ENCODE data around the gene IGLL5. TPM values are rescaled to one million over a fixed set of nuclear protein-coding genes. Genes with fewer than 3 reads are reported as not detected.

The IGLL5 gene
- polyA plus RNA-seq, 1 donor = 0.16 TPM

DNA sequence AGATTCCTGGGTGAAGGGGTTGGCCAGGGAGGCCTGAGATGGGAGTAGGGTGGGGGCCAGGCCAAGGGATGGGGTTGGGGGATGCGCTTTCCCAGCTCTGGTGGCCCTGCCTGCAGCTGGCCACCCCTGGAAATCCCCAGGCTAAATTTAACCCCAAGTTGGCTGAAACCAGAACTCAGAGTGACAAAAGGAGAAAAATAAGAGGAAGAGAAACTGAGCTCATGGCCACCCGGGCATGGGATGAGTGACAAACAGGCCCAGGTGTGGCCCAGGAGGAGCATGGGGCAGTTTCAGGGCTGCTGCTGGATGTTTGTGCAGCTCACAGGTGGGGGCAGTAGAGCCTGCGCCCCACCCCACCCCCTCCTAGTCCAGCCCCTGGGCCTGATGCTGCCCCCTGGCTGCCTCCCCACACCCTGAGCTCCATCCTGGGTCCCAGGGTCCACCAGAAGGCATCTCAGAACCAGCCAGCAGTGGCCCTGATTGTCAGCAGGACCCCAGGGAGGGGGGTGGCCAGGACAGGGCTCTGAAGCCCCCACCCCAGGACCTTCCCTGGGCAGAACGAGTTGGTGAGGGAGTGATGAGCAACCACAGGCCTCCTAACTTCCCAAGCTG lies 48.0 kb downstream of the IGLL5 start:
- WGBS (ENCODE audit: insufficient coverage, low lambda C conversion rate) = no CpG with 5 or more reads among the region's 4 CpGs
- H3K4me3 ChIP-seq (ENCODE audit: low read length) = no peak overlapping the region
- H3K4me1 ChIP-seq (ENCODE audit: control insufficient read depth, insufficient read depth, low read length) = no peaks in the 10 kb centered on the region
- no peaks in the 10 kb centered on the region for H3K9me3 ChIP-seq (ENCODE audit: control insufficient read depth, low read depth, low read length)
- no peaks in the 10 kb centered on the region for H3K36me3 ChIP-seq (ENCODE audit: control insufficient read depth, insufficient read depth, low read length)
- H3K27me3 ChIP-seq (ENCODE audit: control insufficient read depth, insufficient read depth, low read length) = no peaks in the 10 kb centered on the region
- no peak overlapping the region for H3K27ac ChIP-seq (ENCODE audit: low read length)
- no peak for DNase-seq

DNA sequence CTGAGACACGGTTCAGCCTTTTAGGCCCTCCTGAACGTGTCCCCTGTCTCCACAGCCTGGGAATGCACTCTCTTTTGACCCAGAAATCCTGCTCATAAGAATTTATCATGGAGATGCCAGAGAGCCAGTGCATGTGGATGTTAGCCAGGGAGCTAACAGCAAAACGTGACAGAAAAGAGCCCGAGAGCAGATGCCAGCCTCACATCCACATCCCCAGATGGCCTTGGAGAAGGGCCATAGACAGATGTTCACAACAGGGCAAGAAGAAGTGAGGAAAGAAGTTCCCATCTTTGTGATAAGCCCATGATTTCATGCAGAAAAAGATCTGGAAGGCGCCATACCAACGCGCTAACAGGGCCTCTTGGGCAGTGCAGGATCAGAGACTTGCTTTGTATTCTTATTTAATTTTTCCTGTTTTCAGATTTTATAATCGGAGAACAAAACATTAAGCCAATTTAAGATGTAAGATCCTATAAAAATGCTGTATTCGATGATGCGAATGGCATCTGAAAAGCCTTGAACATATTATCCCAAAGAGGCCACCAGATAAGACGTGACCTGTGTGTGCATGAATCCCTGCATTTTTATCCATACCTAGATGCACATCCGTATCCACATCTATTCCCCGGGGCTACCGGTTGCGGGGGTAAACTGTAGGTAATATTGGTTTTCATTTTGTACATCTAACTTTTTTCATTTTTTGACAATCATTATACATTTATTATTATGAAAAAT lies 48.7 kb downstream of the IGLL5 start:
- WGBS (ENCODE audit: insufficient coverage, low lambda C conversion rate) = 94% methylated on average over 3 of the region's 15 CpGs
- no peaks in the 10 kb centered on the region for H3K4me1 ChIP-seq (ENCODE audit: control insufficient read depth, insufficient read depth, low read length)
- H3K27me3 ChIP-seq (ENCODE audit: control insufficient read depth, insufficient read depth, low read length) = no peaks in the 10 kb centered on the region
- no peak overlapping the region for H3K4me3 ChIP-seq (ENCODE audit: low read length)
- no peaks in the 10 kb centered on the region for H3K36me3 ChIP-seq (ENCODE audit: control insufficient read depth, insufficient read depth, low read length)
- no peak overlapping the region for H3K27ac ChIP-seq (ENCODE audit: low read length)
- DNase-seq = no peak
- H3K9me3 ChIP-seq (ENCODE audit: control insufficient read depth, low read depth, low read length) = no peaks in the 10 kb centered on the region

DNA sequence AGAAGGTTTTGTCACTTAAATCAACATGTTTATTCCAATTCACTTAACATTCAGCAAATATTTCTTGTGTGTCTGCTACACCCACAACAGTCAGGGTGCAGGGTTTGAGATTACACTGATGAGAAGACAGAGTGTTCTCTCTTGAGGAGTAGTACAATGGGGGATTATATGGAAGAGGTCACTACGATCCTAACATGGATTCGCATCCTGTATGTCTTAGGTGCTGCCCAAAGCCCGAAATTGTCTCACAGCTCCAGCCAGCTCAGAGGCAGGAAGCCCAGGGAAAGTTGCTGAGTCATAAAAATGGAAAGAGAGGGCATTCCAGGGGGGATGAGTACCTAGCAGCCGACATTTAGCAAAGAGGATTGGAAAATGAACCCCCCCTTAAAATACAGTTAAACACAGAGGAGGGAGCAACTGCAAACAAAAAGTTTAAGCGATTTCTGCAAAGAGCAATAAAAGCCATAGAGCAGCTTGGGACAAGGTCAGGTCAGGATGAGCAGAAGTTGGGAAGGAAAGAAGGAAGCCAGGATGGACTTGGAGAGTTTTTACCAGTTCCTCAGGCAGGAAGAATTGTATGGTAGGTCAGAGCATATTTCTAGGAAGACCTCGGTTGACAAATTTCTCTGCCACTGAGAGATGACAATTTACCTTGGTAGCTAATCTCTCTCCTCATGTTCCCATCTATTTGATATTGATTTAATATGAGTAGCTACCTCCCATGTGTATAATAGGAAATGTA lies 49.5 kb downstream of the IGLL5 start:
- WGBS (ENCODE audit: insufficient coverage, low lambda C conversion rate) = 17% methylated on average over 1 of the region's 6 CpGs
- DNase-seq = no peak
- H3K27me3 ChIP-seq (ENCODE audit: control insufficient read depth, insufficient read depth, low read length) = no peaks in the 10 kb centered on the region
- H3K4me1 ChIP-seq (ENCODE audit: control insufficient read depth, insufficient read depth, low read length) = no peaks in the 10 kb centered on the region
- H3K4me3 ChIP-seq (ENCODE audit: low read length) = no peak overlapping the region
- H3K9me3 ChIP-seq (ENCODE audit: control insufficient read depth, low read depth, low read length) = no peaks in the 10 kb centered on the region
- no peaks in the 10 kb centered on the region for H3K36me3 ChIP-seq (ENCODE audit: control insufficient read depth, insufficient read depth, low read length)
- H3K27ac ChIP-seq (ENCODE audit: low read length) = no peak overlapping the region

DNA sequence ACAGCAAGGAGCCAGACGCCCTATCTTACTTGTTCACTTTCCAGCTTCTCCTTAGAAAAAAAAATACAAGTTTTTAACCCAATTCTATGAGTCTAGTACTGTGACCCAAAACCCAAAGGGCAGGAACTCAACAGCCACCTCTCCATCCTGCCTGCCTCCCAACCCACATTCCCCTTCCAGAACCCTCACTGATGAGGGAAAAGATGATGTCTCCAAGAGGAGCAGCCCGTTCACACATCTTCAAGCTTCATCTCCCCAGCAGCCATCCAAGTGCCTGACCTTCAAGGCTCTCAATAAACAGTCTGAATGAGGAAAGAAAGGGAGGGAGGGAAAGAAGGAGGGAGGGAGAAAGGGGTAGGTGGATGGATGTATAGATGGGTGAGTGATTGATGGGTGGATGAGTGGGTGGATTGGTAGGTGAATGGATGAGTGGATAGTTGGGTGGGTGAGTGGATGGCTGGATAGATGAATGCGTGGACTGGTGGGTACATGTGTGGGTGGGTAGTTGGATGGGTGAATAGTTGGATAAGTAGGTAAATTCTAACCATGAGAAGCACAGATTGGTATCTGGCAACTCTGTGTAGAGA lies 50.4 kb downstream of the IGLL5 start:
- no peak for DNase-seq
- H3K27me3 ChIP-seq (ENCODE audit: control insufficient read depth, insufficient read depth, low read length) = no peaks in the 10 kb centered on the region
- H3K27ac ChIP-seq (ENCODE audit: low read length) = no peak overlapping the region
- no peaks in the 10 kb centered on the region for H3K9me3 ChIP-seq (ENCODE audit: control insufficient read depth, low read depth, low read length)
- no peaks in the 10 kb centered on the region for H3K36me3 ChIP-seq (ENCODE audit: control insufficient read depth, insufficient read depth, low read length)
- WGBS (ENCODE audit: insufficient coverage, low lambda C conversion rate) = no CpG with 5 or more reads among the region's 3 CpGs
- H3K4me1 ChIP-seq (ENCODE audit: control insufficient read depth, insufficient read depth, low read length) = no peaks in the 10 kb centered on the region
- no peak overlapping the region for H3K4me3 ChIP-seq (ENCODE audit: low read length)

DNA sequence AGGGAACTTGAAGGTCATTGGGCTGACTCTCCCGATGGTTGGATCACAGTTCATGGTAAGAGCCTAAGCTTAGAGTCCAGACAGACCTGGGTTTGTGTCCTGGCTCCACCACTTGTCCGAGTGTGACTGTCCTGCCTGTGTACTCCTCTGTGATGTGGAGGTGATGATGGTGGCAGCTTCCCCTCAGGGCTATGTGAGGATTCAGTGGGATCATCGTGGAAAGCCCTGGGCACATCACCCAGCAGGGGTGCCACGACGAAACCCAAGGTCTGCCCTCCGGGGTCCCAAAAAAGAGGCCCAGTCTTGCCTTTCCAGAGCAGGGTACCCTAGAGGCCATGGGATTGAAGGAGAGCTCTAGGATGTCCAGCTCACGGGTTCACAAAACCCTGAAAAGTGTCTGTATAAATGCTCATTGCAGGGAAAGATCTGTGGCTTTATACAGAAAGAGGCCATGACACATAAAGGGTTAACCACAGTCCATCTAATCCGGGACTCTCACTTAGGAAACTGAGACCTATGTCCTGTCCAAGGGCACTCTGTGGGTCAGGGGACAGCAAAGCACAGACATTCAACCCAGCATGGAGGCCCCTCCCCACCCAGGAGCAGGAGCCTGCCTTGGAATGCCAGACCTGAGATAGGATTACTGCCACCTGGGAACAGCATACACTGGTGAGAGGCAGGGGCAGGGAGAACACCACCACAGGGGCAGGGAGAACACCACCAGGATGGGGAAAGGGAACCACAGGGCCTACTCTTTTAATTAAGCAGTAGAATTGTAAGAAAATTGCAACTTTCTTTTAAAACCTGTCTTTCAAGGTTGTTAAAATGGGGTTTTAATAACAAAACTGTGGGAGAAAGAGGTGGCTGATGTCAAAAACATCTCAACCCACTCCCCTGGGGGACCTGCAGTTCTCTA lies 51.3 kb downstream of the IGLL5 start:
- no peak for DNase-seq
- Histone ChIP-seq H3K4me1 (ENCODE audit: control insufficient read depth, insufficient read depth, low read length) (no peaks in the 10 kb centered on the region), H3K27me3 (ENCODE audit: control insufficient read depth, insufficient read depth, low read length) (no peaks in the 10 kb centered on the region), H3K36me3 (ENCODE audit: control insufficient read depth, insufficient read depth, low read length) (no peaks in the 10 kb centered on the region), H3K4me3 (ENCODE audit: low read length) (no peak overlapping the region), H3K9me3 (ENCODE audit: control insufficient read depth, low read depth, low read length) (no peaks in the 10 kb centered on the region), H3K27ac (ENCODE audit: low read length) (no peak overlapping the region)
- WGBS (ENCODE audit: insufficient coverage, low lambda C conversion rate) = no CpG with 5 or more reads among the region's 8 CpGs

DNA sequence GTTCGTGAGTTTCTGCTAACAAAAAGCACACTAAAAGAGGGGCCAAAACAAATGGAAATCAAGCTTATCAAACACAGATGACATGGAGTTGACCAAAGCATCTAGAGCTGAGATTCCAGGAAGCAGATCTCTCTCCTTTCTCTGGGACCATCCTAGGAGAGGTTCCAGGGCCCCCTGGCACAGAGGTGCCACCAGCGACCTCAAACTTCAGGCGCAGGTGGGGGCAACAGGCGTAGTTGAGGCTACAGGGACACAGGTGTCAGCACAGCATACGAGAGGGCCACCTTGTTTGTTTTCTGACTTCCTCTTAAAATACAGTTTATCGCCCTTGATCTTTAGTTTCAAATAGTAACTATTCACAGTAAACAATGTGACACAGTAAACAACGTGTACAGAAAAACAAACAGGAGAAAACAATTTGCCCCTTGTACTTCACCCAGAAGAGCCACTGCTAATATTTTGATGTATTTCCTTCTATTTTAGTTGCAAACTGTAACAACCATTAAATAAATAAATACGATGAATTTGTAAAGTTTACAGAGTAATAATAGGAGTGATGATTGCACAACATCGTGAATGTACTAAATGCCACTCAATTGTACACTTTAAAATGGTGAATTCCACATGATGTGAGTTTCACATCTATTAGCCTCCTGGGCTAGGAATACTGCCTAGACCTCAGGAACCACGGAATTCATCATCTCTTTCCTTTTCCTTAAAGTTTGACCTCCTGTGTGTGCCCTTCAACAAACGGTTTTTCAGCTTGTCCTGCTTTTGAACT lies 52.2 kb downstream of the IGLL5 start:
- Histone ChIP-seq H3K36me3 (ENCODE audit: control insufficient read depth, insufficient read depth, low read length) (no peaks in the 10 kb centered on the region), H3K27me3 (ENCODE audit: control insufficient read depth, insufficient read depth, low read length) (no peaks in the 10 kb centered on the region), H3K27ac (ENCODE audit: low read length) (no peak overlapping the region), H3K9me3 (ENCODE audit: control insufficient read depth, low read depth, low read length) (no peaks in the 10 kb centered on the region), H3K4me3 (ENCODE audit: low read length) (no peak overlapping the region), H3K4me1 (ENCODE audit: control insufficient read depth, insufficient read depth, low read length) (no peaks in the 10 kb centered on the region)
- no peak for DNase-seq
- WGBS (ENCODE audit: insufficient coverage, low lambda C conversion rate) = 82% methylated on average over 5 of the region's 11 CpGs

DNA sequence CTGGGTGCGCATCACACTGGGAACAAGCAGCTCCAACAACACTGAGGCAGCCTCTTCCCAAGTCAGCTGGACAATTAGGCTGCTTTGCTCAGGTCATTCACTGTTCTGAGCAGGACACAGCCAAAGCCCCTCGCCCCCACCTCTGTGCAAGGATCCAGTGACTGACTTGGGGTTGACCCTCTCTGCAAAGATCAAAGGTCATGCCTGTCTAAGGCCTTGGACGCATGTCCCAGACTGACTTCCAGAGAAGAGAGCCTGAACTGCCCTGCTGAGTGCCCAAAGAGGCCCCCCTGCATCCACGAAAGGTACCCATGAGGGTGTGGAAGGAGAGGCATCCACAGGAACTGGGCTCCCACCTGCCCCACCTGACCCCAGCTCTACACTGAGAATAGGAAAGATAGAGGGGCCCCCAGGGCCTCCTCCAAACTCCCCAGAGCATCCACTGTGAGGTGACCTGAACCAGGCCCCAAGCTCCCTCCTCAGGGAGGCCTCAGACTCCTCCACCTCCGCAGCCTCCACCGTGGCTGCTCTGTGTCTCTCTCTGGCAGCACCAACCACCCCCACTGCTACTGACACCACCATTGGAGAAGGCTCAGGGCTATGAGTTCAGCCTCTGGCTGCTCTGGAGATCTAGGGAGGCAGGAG lies 53.5 kb downstream of the IGLL5 start:
- H3K27ac ChIP-seq (ENCODE audit: low read length) = no peak overlapping the region
- WGBS (ENCODE audit: insufficient coverage, low lambda C conversion rate) = no CpG with 5 or more reads among the region's 6 CpGs
- no peak for DNase-seq
- no peaks in the 10 kb centered on the region for H3K27me3 ChIP-seq (ENCODE audit: control insufficient read depth, insufficient read depth, low read length)
- H3K4me1 ChIP-seq (ENCODE audit: control insufficient read depth, insufficient read depth, low read length) = no peaks in the 10 kb centered on the region
- no peaks in the 10 kb centered on the region for H3K9me3 ChIP-seq (ENCODE audit: control insufficient read depth, low read depth, low read length)
- no peaks in the 10 kb centered on the region for H3K36me3 ChIP-seq (ENCODE audit: control insufficient read depth, insufficient read depth, low read length)
- H3K4me3 ChIP-seq (ENCODE audit: low read length) = no peak overlapping the region

DNA sequence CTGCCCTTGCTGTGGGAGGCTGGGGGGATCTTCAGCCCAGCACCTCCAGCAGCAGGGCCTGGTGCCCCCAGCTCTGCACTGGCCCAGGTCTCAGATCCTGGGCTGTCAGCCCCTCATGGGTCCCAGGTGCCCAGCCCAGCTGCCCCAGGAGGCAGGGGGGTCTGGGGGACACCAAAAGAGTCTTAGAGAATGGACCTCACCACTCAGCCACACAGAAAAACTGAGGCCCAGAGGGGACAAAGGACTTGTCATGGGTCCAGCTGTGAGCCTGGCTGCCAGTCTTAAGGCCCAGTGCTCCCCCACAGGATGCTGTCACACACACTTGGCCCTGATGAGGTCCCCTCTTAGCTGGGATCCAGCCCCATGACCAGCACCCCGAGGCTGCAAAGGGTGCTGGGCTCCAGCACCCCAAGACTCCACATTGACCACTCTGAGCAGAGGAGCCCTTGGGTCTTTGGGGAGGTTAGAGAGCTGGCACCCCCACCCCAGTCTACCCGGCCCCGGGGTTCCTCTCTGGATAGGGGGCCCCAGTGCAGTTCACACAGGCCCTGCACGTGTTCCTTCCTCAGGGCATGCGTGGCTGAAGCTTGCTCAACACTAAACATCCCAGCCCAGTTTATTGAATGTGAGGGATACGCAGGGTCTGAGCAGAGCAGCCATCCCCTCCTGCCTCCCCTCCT lies 54.4 kb downstream of the IGLL5 start:
- WGBS (ENCODE audit: insufficient coverage, low lambda C conversion rate) = no CpG with 5 or more reads among the region's 6 CpGs
- Histone ChIP-seq H3K4me1 (ENCODE audit: control insufficient read depth, insufficient read depth, low read length) (no peaks in the 10 kb centered on the region), H3K27me3 (ENCODE audit: control insufficient read depth, insufficient read depth, low read length) (no peaks in the 10 kb centered on the region), H3K27ac (ENCODE audit: low read length) (no peak overlapping the region), H3K36me3 (ENCODE audit: control insufficient read depth, insufficient read depth, low read length) (no peaks in the 10 kb centered on the region), H3K9me3 (ENCODE audit: control insufficient read depth, low read depth, low read length) (no peaks in the 10 kb centered on the region), H3K4me3 (ENCODE audit: low read length) (no peak overlapping the region)
- DNase-seq = no peak

All from large intestine (tissue), 3 donors.